Measurements from ENCODE around the gene ITGA3. TPM values are rescaled to one million over a fixed set of nuclear protein-coding genes. Genes with fewer than 3 reads are reported as not detected.

Gene ITGA3
- total RNA-seq, 1 experiment from 2014 or later = 1.6 TPM

GRCh38 chr17:50091918-50092285, 36.0 kb downstream of the ITGA3 start:
- H3K27ac ChIP-seq (ENCODE audit: low read length) = no peak overlapping the region
- 0 out of 2 replicates have a peak, but pooled peaks cover 3% of the 10 kb centered on the region for H4K20me1 ChIP-seq (ENCODE audit: insufficient read depth, low read depth, low read length)
- no peaks in the 10 kb centered on the region for H3K27me3 ChIP-seq (ENCODE audit: low read length)
- no peak overlapping the region for H3K9ac ChIP-seq (ENCODE audit: low read length)
- H3K36me3 ChIP-seq (ENCODE audit: insufficient read depth, low read length) = no peaks in the 10 kb centered on the region
- peaks cover 4% of the 10 kb centered on the region for H3K4me1 ChIP-seq (ENCODE audit: low read length)
- no peaks in the 10 kb centered on the region for H3K9me3 ChIP-seq (ENCODE audit: low read length)
- no peak overlapping the region for H2AFZ ChIP-seq (ENCODE audit: low read length)
- H3K4me3 ChIP-seq (ENCODE audit: low read length) = no peak overlapping the region
- no peaks in the 10 kb centered on the region for H3K9me2 ChIP-seq (replicated peaks; ENCODE audit: insufficient read depth, low read length)
- H3K4me2 ChIP-seq (ENCODE audit: low read depth, low read length, poor library complexity, severe bottlenecking) = no peak overlapping the region
- DNase-seq = no peak
- no peaks in the 10 kb centered on the region for H3K79me2 ChIP-seq (ENCODE audit: low read length)

GRCh38 chr17:50093246-50093645, 37.3 kb downstream of the ITGA3 start:
- no peak overlapping the region for H3K27ac ChIP-seq (ENCODE audit: low read length)
- no peaks in the 10 kb centered on the region for H3K27me3 ChIP-seq (ENCODE audit: low read length)
- no peak overlapping the region for H2AFZ ChIP-seq (ENCODE audit: low read length)
- no peak overlapping the region for H3K4me3 ChIP-seq (ENCODE audit: low read length)
- H3K36me3 ChIP-seq (ENCODE audit: insufficient read depth, low read length) = no peaks in the 10 kb centered on the region
- H3K79me2 ChIP-seq (ENCODE audit: low read length) = no peaks in the 10 kb centered on the region
- no peak overlapping the region for H3K4me2 ChIP-seq (ENCODE audit: low read depth, low read length, poor library complexity, severe bottlenecking)
- no peak for DNase-seq
- H3K4me1 ChIP-seq (ENCODE audit: low read length) = peaks cover 4% of the 10 kb centered on the region
- H3K9me3 ChIP-seq (ENCODE audit: low read length) = no peaks in the 10 kb centered on the region
- H3K9ac ChIP-seq (ENCODE audit: low read length) = no peak overlapping the region
- no peaks in the 10 kb centered on the region for H3K9me2 ChIP-seq (replicated peaks; ENCODE audit: insufficient read depth, low read length)
- H4K20me1 ChIP-seq (ENCODE audit: insufficient read depth, low read depth, low read length) = 0 out of 2 replicates have a peak, but pooled peaks cover 3% of the 10 kb centered on the region

GRCh38 chr17:50093807-50094206, 37.9 kb downstream of the ITGA3 start:
- no peak overlapping the region for H3K9ac ChIP-seq (ENCODE audit: low read length)
- H3K4me2 ChIP-seq (ENCODE audit: low read depth, low read length, poor library complexity, severe bottlenecking) = no peak overlapping the region
- no peak overlapping the region for H3K4me3 ChIP-seq (ENCODE audit: low read length)
- no peak overlapping the region for H3K27ac ChIP-seq (ENCODE audit: low read length)
- 0 out of 2 replicates have a peak, but pooled peaks cover 3% of the 10 kb centered on the region for H4K20me1 ChIP-seq (ENCODE audit: insufficient read depth, low read depth, low read length)
- H3K27me3 ChIP-seq (ENCODE audit: low read length) = no peaks in the 10 kb centered on the region
- peaks cover 4% of the 10 kb centered on the region for H3K4me1 ChIP-seq (ENCODE audit: low read length)
- H3K79me2 ChIP-seq (ENCODE audit: low read length) = no peaks in the 10 kb centered on the region
- H3K36me3 ChIP-seq (ENCODE audit: insufficient read depth, low read length) = no peaks in the 10 kb centered on the region
- no peaks in the 10 kb centered on the region for H3K9me3 ChIP-seq (ENCODE audit: low read length)
- H3K9me2 ChIP-seq (replicated peaks; ENCODE audit: insufficient read depth, low read length) = no peaks in the 10 kb centered on the region
- no peak overlapping the region for H2AFZ ChIP-seq (ENCODE audit: low read length)
- DNase-seq = no peak

GRCh38 chr17:50094243-50094752, 38.4 kb downstream of the ITGA3 start:
- Histone ChIP-seq H3K4me2 (ENCODE audit: low read depth, low read length, poor library complexity, severe bottlenecking) (no peak overlapping the region), H3K9ac (ENCODE audit: low read length) (peak overlapping the region; percentile 48; the same call in 1 of the 2 replicates), H3K9me3 (ENCODE audit: low read length) (no peaks in the 10 kb centered on the region), H3K27ac (ENCODE audit: low read length) (no peak overlapping the region), H3K4me3 (ENCODE audit: low read length) (no peak overlapping the region; the same call in 1 of the 2 replicates), H2AFZ (ENCODE audit: low read length) (no peak overlapping the region), H3K9me2 (replicated peaks; ENCODE audit: insufficient read depth, low read length) (no peaks in the 10 kb centered on the region), H3K4me1 (ENCODE audit: low read length) (peaks cover 4% of the 10 kb centered on the region), H4K20me1 (ENCODE audit: insufficient read depth, low read depth, low read length) (0 out of 2 replicates have a peak, but pooled peaks cover 3% of the 10 kb centered on the region), H3K27me3 (ENCODE audit: low read length) (no peaks in the 10 kb centered on the region), H3K36me3 (ENCODE audit: insufficient read depth, low read length) (no peaks in the 10 kb centered on the region), H3K79me2 (ENCODE audit: low read length) (no peaks in the 10 kb centered on the region)
- peak; percentile 89 for DNase-seq

GRCh38 chr17:50094753-50095619, 39.1 kb downstream of the ITGA3 start, which contains the start of gene PDK2:
Gene PDK2, plus strand, starts transcription at chr17:50095351. Its CDS starts 85 bp downstream, at chr17:50095436.
- H3K4me3 ChIP-seq (ENCODE audit: low read length) = no peak within 1 kb of the TSS; the same call in 1 of the 2 replicates
- H2AFZ ChIP-seq (ENCODE audit: low read length) = no peak within 1 kb of the TSS
- no peaks in the 10 kb centered on the region for H3K36me3 ChIP-seq (ENCODE audit: insufficient read depth, low read length)
- 0 out of 2 replicates have a peak, but pooled peaks cover 3% of the 10 kb centered on the region for H4K20me1 ChIP-seq (ENCODE audit: insufficient read depth, low read depth, low read length)
- no peak within 1 kb of the TSS for H3K4me2 ChIP-seq (ENCODE audit: low read depth, low read length, poor library complexity, severe bottlenecking)
- no peaks in the 10 kb centered on the region for H3K9me2 ChIP-seq (replicated peaks; ENCODE audit: insufficient read depth, low read length)
- H3K4me1 ChIP-seq (ENCODE audit: low read length) = peaks cover 4% of the 10 kb centered on the region
- H3K79me2 ChIP-seq (ENCODE audit: low read length) = no peaks in the 10 kb centered on the region
- H3K9ac ChIP-seq (ENCODE audit: low read length) = peak within 1 kb of the TSS; percentile 48; the same call in 1 of the 2 replicates
- no peak within 1 kb of the TSS for H3K27ac ChIP-seq (ENCODE audit: low read length)
- DNase-seq = no peak
- no peaks in the 10 kb centered on the region for H3K9me3 ChIP-seq (ENCODE audit: low read length)
- no peaks in the 10 kb centered on the region for H3K27me3 ChIP-seq (ENCODE audit: low read length)

GRCh38 chr17:50095626-50096037, 39.7 kb downstream of the ITGA3 start:
- Histone ChIP-seq H3K4me3 (ENCODE audit: low read length) (no peak overlapping the region), H4K20me1 (ENCODE audit: insufficient read depth, low read depth, low read length) (0 out of 2 replicates have a peak, but pooled peaks cover 3% of the 10 kb centered on the region), H3K9me3 (ENCODE audit: low read length) (no peaks in the 10 kb centered on the region), H3K9me2 (replicated peaks; ENCODE audit: insufficient read depth, low read length) (no peaks in the 10 kb centered on the region), H3K27ac (ENCODE audit: low read length) (no peak overlapping the region), H3K36me3 (ENCODE audit: insufficient read depth, low read length) (no peaks in the 10 kb centered on the region), H3K79me2 (ENCODE audit: low read length) (no peaks in the 10 kb centered on the region), H3K4me1 (ENCODE audit: low read length) (peaks cover 5% of the 10 kb centered on the region), H3K4me2 (ENCODE audit: low read depth, low read length, poor library complexity, severe bottlenecking) (no peak overlapping the region), H2AFZ (ENCODE audit: low read length) (no peak overlapping the region), H3K27me3 (ENCODE audit: low read length) (no peaks in the 10 kb centered on the region), H3K9ac (ENCODE audit: low read length) (no peak overlapping the region)
- no peak for DNase-seq

- Histone ChIP-seq H3K36me3 (ENCODE audit: insufficient read depth, low read length) (no peaks in the 10 kb centered on the region), H3K4me2 (ENCODE audit: low read depth, low read length, poor library complexity, severe bottlenecking) (no peak overlapping the region), H3K27me3 (ENCODE audit: low read length) (no peaks in the 10 kb centered on the region), H2AFZ (ENCODE audit: low read length) (no peak overlapping the region), H4K20me1 (ENCODE audit: insufficient read depth, low read depth, low read length) (0 out of 2 replicates have a peak, but pooled peaks cover 3% of the 10 kb centered on the region), H3K9me3 (ENCODE audit: low read length) (no peaks in the 10 kb centered on the region), H3K4me1 (ENCODE audit: low read length) (peaks cover 10% of the 10 kb centered on the region), H3K9ac (ENCODE audit: low read length) (no peak overlapping the region), H3K9me2 (replicated peaks; ENCODE audit: insufficient read depth, low read length) (no peaks in the 10 kb centered on the region), H3K4me3 (ENCODE audit: low read length) (no peak overlapping the region), H3K79me2 (ENCODE audit: low read length) (no peaks in the 10 kb centered on the region), H3K27ac (ENCODE audit: low read length) (no peak overlapping the region)
- no peak for DNase-seq
These were observed 40.2 kb downstream of the ITGA3 start for GRCh38 chr17:50096092-50096491.

- no peaks in the 10 kb centered on the region for H3K9me2 ChIP-seq (replicated peaks; ENCODE audit: insufficient read depth, low read length)
- H3K4me1 ChIP-seq (ENCODE audit: low read length) = peaks cover 16% of the 10 kb centered on the region
- H3K27me3 ChIP-seq (ENCODE audit: low read length) = no peaks in the 10 kb centered on the region
- no peak overlapping the region for H2AFZ ChIP-seq (ENCODE audit: low read length)
- no peaks in the 10 kb centered on the region for H3K36me3 ChIP-seq (ENCODE audit: insufficient read depth, low read length)
- no peak overlapping the region for H3K27ac ChIP-seq (ENCODE audit: low read length)
- H4K20me1 ChIP-seq (ENCODE audit: insufficient read depth, low read depth, low read length) = 0 out of 2 replicates have a peak, but pooled peaks cover 3% of the 10 kb centered on the region
- no peak overlapping the region for H3K4me2 ChIP-seq (ENCODE audit: low read depth, low read length, poor library complexity, severe bottlenecking)
- H3K79me2 ChIP-seq (ENCODE audit: low read length) = no peaks in the 10 kb centered on the region
- H3K4me3 ChIP-seq (ENCODE audit: low read length) = no peak overlapping the region
- no peak overlapping the region for H3K9ac ChIP-seq (ENCODE audit: low read length)
- DNase-seq = no peak
- H3K9me3 ChIP-seq (ENCODE audit: low read length) = no peaks in the 10 kb centered on the region
These were observed 40.8 kb downstream of the ITGA3 start for GRCh38 chr17:50096758-50097157.
